GM12801 (cell line): ENCODE data around the gene TUB.

Experiments
- CTCF ChIP-seq: IDR thresholded peaks from one replicate; pipeline ENCODE4 v1.5.1; 2011; ENCODE audit warnings: control low read depth; ENCODE audit not compliant: insufficient read length; ENCODE audit errors: extremely low read depth

The TUB gene

GRCh38 chr11:8075119-8075726 lies 5.8 kb upstream of the TUB start:
- TF ChIP-seq CTCF = no peak

DNA sequence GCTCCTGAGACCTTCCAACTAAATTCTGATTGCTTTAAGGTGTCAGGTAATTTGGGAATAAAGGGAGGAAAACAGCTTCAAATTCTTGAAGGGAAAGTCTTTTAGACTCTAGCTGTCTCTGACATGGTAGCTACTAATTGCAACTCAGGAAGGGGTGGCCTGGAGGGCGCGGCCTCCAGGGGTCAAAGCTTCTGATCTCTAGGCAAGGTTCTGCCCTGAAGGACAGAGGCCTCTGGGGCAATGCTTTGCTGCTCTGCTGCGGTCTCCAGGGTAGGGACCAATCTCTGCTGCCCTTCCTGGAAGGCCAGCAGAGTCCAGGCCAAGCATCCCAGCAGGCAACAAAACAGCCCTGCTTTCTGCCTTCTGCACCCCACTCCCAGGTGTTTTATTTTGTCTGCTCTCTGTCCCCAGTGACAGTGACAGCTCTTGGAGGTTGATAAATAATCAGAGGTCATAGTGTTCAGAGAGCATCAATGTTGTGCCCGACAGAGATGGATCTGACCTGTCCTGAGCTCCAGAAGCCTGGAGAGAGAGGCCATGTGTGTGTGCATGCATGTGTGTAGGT lies 1.8 kb upstream of the TUB start:
- no peak for TF ChIP-seq CTCF

- no peak for TF ChIP-seq CTCF
Measured at GRCh38 chr11:8080069-8080670, 841 bp upstream of the TUB start.

DNA sequence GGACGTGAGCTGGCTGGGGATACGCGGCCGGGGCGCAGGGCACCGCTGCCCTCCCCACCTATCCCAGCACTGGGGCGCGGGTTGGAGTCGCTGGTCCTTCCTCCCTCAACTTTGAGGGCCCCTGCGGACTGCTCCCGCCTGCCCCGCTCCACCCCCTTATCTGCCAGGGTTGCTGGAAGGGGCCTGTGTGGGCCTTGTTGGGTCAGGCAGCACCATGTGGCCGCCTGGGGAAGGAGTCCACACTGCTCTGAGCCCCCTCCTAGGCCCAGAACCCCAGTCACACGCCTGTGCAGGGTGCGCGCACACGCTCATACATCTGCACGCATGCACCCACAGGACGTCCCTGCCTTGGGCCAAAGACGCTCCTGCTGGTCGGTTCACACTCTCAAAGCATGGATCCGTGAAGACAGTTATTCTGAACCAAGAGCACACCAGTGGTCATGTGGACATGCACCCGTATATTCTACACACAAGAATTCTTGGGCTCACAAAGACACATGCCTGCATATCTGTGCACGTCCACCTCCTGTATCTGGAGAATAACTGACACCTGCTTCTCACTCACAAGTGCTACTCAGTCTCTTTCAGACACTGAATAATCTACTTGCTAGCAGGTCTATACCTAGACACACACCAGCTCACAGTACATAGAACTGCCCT lies 710 bp downstream of the TUB start:
- TF ChIP-seq CTCF = no peak

DNA sequence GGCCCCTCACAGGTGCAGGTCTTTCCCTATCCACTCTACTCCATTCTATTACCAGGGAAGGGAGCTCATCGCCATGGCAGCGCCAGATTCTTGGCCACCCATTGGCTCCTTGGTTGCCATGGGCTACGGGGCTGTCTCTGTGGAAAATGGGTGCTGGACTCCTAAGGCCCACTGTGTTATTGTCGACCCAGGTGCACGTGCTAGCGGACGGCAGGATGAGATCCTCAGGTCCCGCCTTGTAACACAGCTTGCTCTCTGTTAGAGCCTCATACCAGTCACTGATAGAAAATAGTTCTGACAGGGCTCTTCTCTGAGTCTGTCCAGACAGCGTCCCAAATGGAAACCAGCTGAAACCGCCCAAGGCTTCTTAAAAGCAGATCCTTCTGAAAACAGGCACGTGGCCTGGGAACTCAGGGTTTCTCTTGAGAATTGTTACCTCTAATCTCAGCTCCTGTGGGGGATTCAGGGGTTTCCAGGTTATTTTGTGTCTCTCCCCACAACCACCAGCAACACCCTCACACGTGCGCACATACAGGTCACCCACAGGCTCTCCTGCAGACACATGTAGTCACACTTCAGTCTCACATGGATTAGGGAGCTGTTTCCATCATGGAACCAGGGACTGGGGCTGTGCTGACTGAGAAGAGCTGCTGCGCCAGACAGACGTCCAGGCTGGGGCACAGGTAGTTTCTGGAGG lies 1.5 kb downstream of the TUB start:
- no peak for TF ChIP-seq CTCF

DNA sequence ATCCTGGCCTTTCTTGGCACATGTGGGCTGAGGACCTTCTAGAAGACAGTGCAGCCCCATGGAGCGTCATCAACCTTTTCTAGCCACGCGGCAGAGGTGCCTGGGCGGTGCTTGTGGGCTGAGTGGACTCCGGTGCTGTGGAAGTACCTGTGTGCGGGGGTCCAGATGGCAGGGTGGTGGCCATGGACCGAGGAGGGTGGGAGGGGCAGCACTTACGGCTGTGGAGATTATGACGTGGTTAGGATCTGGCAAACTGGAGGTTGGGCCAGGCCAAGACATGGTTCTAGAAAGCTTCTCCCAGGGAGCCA lies 2.0 kb downstream of the TUB start:
- TF ChIP-seq CTCF = no peak

GRCh38 chr11:8083871-8084281 lies 2.9 kb downstream of the TUB start:
- no peak for TF ChIP-seq CTCF
